ENCODE data around the gene ADARB1. TPM values are rescaled to one million over a fixed set of nuclear protein-coding genes. Genes with fewer than 3 reads are reported as not detected.

ADARB1 gene
- total RNA-seq, 2 experiments from 2014 or later: 27.5 to 28.6 TPM

DNA sequence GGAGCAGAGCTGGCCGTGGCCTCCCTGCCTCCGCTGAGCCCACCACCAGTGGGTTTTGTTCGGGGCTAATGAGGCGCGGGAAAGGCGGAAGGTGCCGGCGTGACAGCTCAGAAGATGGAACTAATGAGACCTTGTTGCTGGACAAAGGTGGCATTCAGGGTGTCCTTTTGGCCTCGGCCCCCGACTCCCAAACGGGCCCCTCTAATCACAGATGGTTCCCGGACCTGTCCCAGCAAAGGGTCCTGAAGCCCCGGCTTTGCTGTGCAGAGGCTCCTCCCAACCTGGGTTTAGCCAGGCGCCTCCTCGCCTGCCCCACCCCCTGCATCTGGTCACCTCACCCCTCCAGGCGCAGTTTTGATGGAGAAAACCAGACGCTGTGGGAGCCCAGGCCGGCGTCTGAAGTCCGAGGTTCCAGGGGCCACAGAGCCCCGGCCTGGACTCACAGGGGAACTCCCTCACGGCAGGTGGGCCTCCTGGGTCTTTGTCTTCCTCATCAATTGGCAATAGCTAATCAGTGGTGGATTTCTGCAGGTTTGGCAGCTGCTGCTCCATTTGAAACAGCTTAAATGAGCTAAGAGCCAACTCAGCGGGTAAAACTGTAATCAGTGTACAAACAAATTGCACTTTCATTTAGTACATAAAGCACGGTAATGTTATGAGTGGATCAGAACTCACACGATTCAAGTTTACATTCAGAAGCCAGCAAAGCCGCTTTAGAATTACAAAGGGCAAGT is 44.3 kb upstream of the ADARB1 start:
- CTCF ChIA-PET: no interaction called here
- no peak for ATAC-seq (ENCODE audit: poor library complexity)
- POLR2A ChIA-PET: no interaction called here
- H3K4me3 ChIP-seq (ENCODE audit: low read length): no peak overlapping the region
- no peak overlapping the region for H3K27ac ChIP-seq (ENCODE audit: low read depth in 1 of 2, low read length in 2 of 2)
- Mint-ChIP-seq H3K9me3 (no peaks in the 10 kb centered on the region), H3K27me3 (peaks cover 14% of the 10 kb centered on the region), H3K4me1 (ENCODE audit: low read depth) (no peaks in the 10 kb centered on the region), H3K4me3 (no peak overlapping the region), H3K36me3 (ENCODE audit: low read depth) (no peaks in the 10 kb centered on the region), H3K27ac (no peak overlapping the region)
- TF ChIP-seq, protein P1, sequence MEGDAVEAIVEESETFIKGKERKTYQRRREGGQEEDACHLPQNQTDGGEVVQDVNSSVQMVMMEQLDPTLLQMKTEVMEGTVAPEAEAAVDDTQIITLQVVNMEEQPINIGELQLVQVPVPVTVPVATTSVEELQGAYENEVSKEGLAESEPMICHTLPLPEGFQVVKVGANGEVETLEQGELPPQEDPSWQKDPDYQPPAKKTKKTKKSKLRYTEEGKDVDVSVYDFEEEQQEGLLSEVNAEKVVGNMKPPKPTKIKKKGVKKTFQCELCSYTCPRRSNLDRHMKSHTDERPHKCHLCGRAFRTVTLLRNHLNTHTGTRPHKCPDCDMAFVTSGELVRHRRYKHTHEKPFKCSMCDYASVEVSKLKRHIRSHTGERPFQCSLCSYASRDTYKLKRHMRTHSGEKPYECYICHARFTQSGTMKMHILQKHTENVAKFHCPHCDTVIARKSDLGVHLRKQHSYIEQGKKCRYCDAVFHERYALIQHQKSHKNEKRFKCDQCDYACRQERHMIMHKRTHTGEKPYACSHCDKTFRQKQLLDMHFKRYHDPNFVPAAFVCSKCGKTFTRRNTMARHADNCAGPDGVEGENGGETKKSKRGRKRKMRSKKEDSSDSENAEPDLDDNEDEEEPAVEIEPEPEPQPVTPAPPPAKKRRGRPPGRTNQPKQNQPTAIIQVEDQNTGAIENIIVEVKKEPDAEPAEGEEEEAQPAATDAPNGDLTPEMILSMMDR (IDR thresholded peaks at IDR 0.05): no peak
- peaks cover 0 to 8% of the 10 kb centered on the region in 2 experiments for H3K9me3 ChIP-seq (ENCODE audit: control insufficient read depth in 1 of 2, insufficient read depth in 1 of 2, low read length in 2 of 2)
- H3K36me3 ChIP-seq (ENCODE audit: insufficient read depth, low read length): no peaks in the 10 kb centered on the region
- intact Hi-C loops (cut with DNase I, micrococcal nuclease): no loop called here
- H3K27me3 ChIP-seq (ENCODE audit: control insufficient read depth in 1 of 2, insufficient read depth in 2 of 2, low read length in 2 of 2): peaks cover 0 to 4% of the 10 kb centered on the region in 2 experiments
- DNase-seq: no peak
- no peaks in the 10 kb centered on the region for H3K4me1 ChIP-seq (ENCODE audit: insufficient read depth, low read length)

DNA sequence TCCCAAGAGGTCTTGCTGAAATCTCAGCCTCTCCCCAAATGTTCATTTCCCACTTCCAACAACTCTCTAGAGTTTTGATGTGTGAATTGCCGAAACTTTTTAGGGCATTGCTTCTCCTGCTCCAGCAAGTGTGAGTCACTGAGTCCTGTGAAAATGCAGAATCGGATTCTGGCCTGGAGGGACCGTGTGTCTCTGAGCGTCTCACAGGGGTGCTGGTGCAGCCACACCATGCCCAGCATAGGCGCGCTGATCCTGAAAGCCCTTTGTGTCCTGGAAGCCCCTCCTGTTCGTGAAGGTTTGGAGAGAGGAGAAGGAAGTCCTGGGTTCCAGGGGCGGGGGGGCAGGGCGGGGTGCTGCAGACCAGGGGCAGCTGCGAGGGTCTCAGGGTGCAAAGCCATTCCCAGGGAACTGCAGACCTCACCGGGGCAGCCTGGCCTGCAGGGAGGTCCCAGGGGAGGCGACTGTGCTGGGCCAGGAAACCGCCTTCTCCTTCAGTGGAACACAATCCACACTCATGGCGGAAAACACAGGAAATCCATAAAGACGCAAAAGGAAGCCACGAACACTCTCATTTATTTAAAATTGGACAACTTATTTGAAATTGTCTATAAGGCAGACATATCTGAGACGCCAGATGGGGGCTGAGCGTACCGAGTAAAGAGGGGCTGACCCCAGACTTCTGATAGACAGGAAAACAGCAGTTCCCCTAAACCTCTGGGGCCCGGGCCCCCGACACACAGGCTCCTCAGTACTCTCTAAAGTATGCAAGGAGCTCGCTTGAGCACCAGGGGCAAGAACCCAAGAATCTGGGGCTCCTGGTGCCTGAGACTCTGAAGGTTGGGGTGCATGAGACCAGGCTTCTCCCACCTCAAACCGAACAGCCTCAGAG is 43.5 kb upstream of the ADARB1 start:
- ChIA-PET CTCF (no interaction called here), POLR2A (no interaction called here)
- no peaks in the 10 kb centered on the region for H3K4me1 ChIP-seq (ENCODE audit: insufficient read depth, low read length)
- peaks cover 0 to 12% of the 10 kb centered on the region in 2 experiments for H3K9me3 ChIP-seq (ENCODE audit: control insufficient read depth in 1 of 2, insufficient read depth in 1 of 2, low read length in 2 of 2)
- no peak for DNase-seq
- Mint-ChIP-seq H3K9me3 (no peaks in the 10 kb centered on the region), H3K4me1 (ENCODE audit: low read depth) (no peaks in the 10 kb centered on the region), H3K4me3 (no peak overlapping the region), H3K27ac (no peak overlapping the region), H3K27me3 (peaks cover 14% of the 10 kb centered on the region), H3K36me3 (ENCODE audit: low read depth) (no peaks in the 10 kb centered on the region)
- H3K36me3 ChIP-seq (ENCODE audit: insufficient read depth, low read length): no peaks in the 10 kb centered on the region
- no peak overlapping the region for H3K27ac ChIP-seq (ENCODE audit: low read depth in 1 of 2, low read length in 2 of 2)
- no peak overlapping the region for H3K4me3 ChIP-seq (ENCODE audit: low read length)
- no peak for ATAC-seq (ENCODE audit: poor library complexity)
- TF ChIP-seq, protein P1 (IDR thresholded peaks at IDR 0.05): no peak
- intact Hi-C loops (cut with DNase I, micrococcal nuclease): no loop called here
- peaks cover 0 to 4% of the 10 kb centered on the region in 2 experiments for H3K27me3 ChIP-seq (ENCODE audit: control insufficient read depth in 1 of 2, insufficient read depth in 2 of 2, low read length in 2 of 2)

DNA sequence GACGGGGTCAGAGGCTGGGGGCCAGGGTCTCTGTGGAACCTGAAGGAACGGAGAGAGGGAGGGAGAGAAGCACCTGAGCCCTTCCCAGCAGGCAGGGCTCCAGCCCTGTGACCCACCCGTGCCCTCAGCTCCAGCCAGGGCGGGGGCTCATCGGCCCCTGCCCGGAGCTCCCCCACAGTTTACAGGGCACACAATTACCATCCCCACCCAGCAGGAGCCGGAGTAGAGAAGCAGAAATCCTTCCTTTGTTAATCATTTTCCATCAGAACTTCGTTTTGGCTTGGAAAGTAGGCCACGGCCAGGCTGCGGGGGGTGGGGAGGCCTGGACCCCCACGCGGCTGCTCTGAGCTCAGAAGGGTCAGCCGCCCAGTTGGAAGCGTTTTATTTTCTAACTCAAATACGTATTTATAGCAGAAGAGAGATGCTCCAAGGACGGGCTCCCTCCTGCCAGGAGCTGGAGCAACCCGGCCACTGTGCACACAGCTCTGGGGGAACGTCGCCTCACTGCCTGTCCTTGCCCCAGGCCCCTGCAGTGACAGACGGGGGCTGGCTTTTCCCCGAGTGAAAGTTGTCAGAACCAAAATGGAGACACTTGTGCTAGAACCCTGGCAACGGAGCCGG is 42.7 kb upstream of the ADARB1 start:
- Histone ChIP-seq H3K27me3 (ENCODE audit: control insufficient read depth in 1 of 2, insufficient read depth in 2 of 2, low read length in 2 of 2) (peaks cover 0 to 4% of the 10 kb centered on the region in 2 experiments), H3K9me3 (ENCODE audit: control insufficient read depth in 1 of 2, insufficient read depth in 1 of 2, low read length in 2 of 2) (peaks cover 2 to 14% of the 10 kb centered on the region in 2 experiments), H3K4me1 (ENCODE audit: insufficient read depth, low read length) (no peaks in the 10 kb centered on the region), H3K4me3 (ENCODE audit: low read length) (no peak overlapping the region), H3K36me3 (ENCODE audit: insufficient read depth, low read length) (no peaks in the 10 kb centered on the region), H3K27ac (ENCODE audit: low read depth in 1 of 2, low read length in 2 of 2) (no peak overlapping the region)
- ChIA-PET CTCF (no interaction called here), POLR2A (no interaction called here)
- Mint-ChIP-seq H3K4me1 (ENCODE audit: low read depth) (no peaks in the 10 kb centered on the region), H3K27me3 (peaks cover 14% of the 10 kb centered on the region), H3K4me3 (no peak overlapping the region), H3K9me3 (no peaks in the 10 kb centered on the region), H3K36me3 (ENCODE audit: low read depth) (no peaks in the 10 kb centered on the region), H3K27ac (no peak overlapping the region)
- intact Hi-C loops (cut with DNase I, micrococcal nuclease): no loop called here
- ATAC-seq (ENCODE audit: poor library complexity) (no peak), DNase-seq (no peak)
- TF ChIP-seq, protein P1 (IDR thresholded peaks at IDR 0.05): no peak

Measured in CD4-positive, alpha-beta T cell (primary cell).